Endodermal cell (in vitro differentiated cells): ENCODE measurements around the gene WTAP. TPM values are rescaled to one million over a fixed set of nuclear protein-coding genes. Genes with fewer than 3 reads are reported as not detected.

Experiments
- DNase-seq: peaks from one replicate; pipeline ENCODE4 v3.0.0-alpha.2; 2017
- H3K27ac ChIP-seq: 2 replicates; pipeline ENCODE4 v1.5.1; 2013; ENCODE audit warnings: mild to moderate bottlenecking, low read depth, low read length, moderate library complexity
- H3K27me3 ChIP-seq: 2 replicates; pipeline ENCODE4 v1.6.1; 2013; ENCODE audit warnings: mild to moderate bottlenecking, low read length, moderate library complexity; ENCODE audit not compliant: insufficient read depth, control insufficient read depth, poor library complexity, severe bottlenecking
- H3K36me3 ChIP-seq: 2 replicates; pipeline ENCODE4 v1.7.0; 2013; ENCODE audit warnings: mild to moderate bottlenecking, low read length, moderate library complexity; ENCODE audit not compliant: control insufficient read depth, insufficient read depth
- H3K4me1 ChIP-seq: one replicate; pipeline ENCODE4 v1.7.0; 2013; ENCODE audit warnings: low read length; ENCODE audit not compliant: control insufficient read depth, insufficient read depth
- H3K4me3 ChIP-seq: 2 replicates; pipeline ENCODE4 v1.5.1; 2013; ENCODE audit warnings: mild to moderate bottlenecking, low read length, moderate library complexity
- H3K9ac ChIP-seq: 2 replicates; pipeline ENCODE4 v1.6.1; 2013; ENCODE audit warnings: mild to moderate bottlenecking, low read length, moderate library complexity; ENCODE audit not compliant: poor library complexity, severe bottlenecking; ENCODE audit errors: extremely low read depth
- H3K9me3 ChIP-seq: 2 replicates; pipeline ENCODE4 v1.6.1; 2013; ENCODE audit warnings: mild to moderate bottlenecking, low read length, moderate library complexity; ENCODE audit not compliant: control insufficient read depth
- H3K27ac Mint-ChIP-seq: 2 replicates; pipeline ENCODE4 v1.8.0; 2020; ENCODE audit warnings: mixed read lengths
- H3K27me3 Mint-ChIP-seq: 2 replicates; pipeline ENCODE4 v1.8.0; 2021; ENCODE audit warnings: mild to moderate bottlenecking, mixed read lengths; ENCODE audit not compliant: insufficient read depth
- H3K36me3 Mint-ChIP-seq: 2 replicates; pipeline ENCODE4 v1.8.0; 2020; ENCODE audit warnings: low read depth, mixed read lengths
- H3K4me1 Mint-ChIP-seq: 2 replicates; pipeline ENCODE4 v1.8.0; 2020; ENCODE audit warnings: mixed read lengths
- H3K4me3 Mint-ChIP-seq: 2 replicates; pipeline ENCODE4 v1.8.0; 2020; ENCODE audit warnings: mild to moderate bottlenecking, moderate library complexity, mixed read lengths
- H3K9me3 Mint-ChIP-seq: 2 replicates; pipeline ENCODE4 v1.8.0; 2020; ENCODE audit warnings: mild to moderate bottlenecking, mixed read lengths
- WGBS, 2 experiments: methylation state at CpG; one replicate each; pipeline versions ENCODE4 v1.1.5 to v1.1.7; 2013; ENCODE audit warnings: missing lambda C conversion rate in 2 of 2, mixed read lengths in 1 of 2; ENCODE audit not compliant: insufficient coverage in 1 of 2, insufficient read length in 1 of 2; 5-methylcytosine and 5-hydroxymethylcytosine counted together
- long read RNA-seq, 4 experiments: library from polyadenylated mRNA in 2 of 4; library from RNA in 1 of 4; library from capped mRNA in 1 of 4; stranded (forward) in 3 of 4; unstranded in 1 of 4; transcript quantifications; one replicate each; pipeline ENCODE4 v2.0.0, GENCODE V29; 2020 to 2021; ENCODE audit warnings: inconsistent platforms in 1 of 4
- polyA plus RNA-seq, 2 experiments: library from polyadenylated mRNA; stranded (reverse); fragments of 50-300 nt; gene quantifications; one replicate each; pipeline ENCODE4 v1.2.3, GENCODE V29; 2013
- total RNA-seq, 2 donors: library from RNA; stranded (reverse); fragmentation: NEBNext Ultra II Directional in 1 of 2; extraction: Animal tissue kit (Norgen Biotek cat#: 25700) in 1 of 2; gene quantifications; 2 replicates in 1 of 2; 3 replicates in 1 of 2; pipeline ENCODE4 v1.2.1, GENCODE V29; 2021
- TF ChIP-seq, protein P1 (sequence below): fragments of 200-600 bp; sonication (generic); conservative IDR thresholded peaks from 2 replicates; pipeline ENCODE4 v1.5.0; 2021; ENCODE audit warnings: antibody characterized with exemption, mild to moderate bottlenecking

WTAP gene
- total RNA-seq: 100 to 1,000 TPM; 112 to 119 TPM
- 117 TPM for polyA plus RNA-seq (2013, experiment 1 of 2)
- polyA plus RNA-seq (2013, experiment 2 of 2): 110 TPM
- long read RNA-seq, experiment 1, transcript WTAP-201 (6 exons, 1,622 nt): major isoform, 9 of 40 reads
- long read RNA-seq, experiment 1, partial matches to known transcripts: 16 of 40 reads
- long read RNA-seq, experiment 1, other reads (novel, unspliced or antisense): 8 of 40 reads
- long read RNA-seq, experiment 2, transcript WTAP-201 (6 exons, 1,622 nt): major isoform, 36 of 85 reads
- long read RNA-seq, experiment 2, transcript WTAP-206 (8 exons, 2,109 nt): minor isoform, 23 of 85 reads
- long read RNA-seq, experiment 2, partial matches to known transcripts: 12 of 85 reads
- long read RNA-seq, experiment 2, other reads (novel, unspliced or antisense): 7 of 85 reads
- long read RNA-seq, experiment 3, transcript WTAP-202 (8 exons, 3,656 nt): major isoform, 69 of 215 reads
- long read RNA-seq, experiment 3, transcript WTAP-205 (7 exons, 1,623 nt): minor isoform, 12 of 215 reads
- long read RNA-seq, experiment 3, partial matches to known transcripts: 116 of 215 reads
- long read RNA-seq, experiment 3, other reads (novel, unspliced or antisense): 15 of 215 reads
- long read RNA-seq, experiment 4, transcript WTAP-205 (7 exons, 1,623 nt): major isoform, 5 of 30 reads
- long read RNA-seq, experiment 4, partial matches to known transcripts: 22 of 30 reads
- long read RNA-seq, experiment 4, other reads (novel, unspliced or antisense): 2 of 30 reads

DNA sequence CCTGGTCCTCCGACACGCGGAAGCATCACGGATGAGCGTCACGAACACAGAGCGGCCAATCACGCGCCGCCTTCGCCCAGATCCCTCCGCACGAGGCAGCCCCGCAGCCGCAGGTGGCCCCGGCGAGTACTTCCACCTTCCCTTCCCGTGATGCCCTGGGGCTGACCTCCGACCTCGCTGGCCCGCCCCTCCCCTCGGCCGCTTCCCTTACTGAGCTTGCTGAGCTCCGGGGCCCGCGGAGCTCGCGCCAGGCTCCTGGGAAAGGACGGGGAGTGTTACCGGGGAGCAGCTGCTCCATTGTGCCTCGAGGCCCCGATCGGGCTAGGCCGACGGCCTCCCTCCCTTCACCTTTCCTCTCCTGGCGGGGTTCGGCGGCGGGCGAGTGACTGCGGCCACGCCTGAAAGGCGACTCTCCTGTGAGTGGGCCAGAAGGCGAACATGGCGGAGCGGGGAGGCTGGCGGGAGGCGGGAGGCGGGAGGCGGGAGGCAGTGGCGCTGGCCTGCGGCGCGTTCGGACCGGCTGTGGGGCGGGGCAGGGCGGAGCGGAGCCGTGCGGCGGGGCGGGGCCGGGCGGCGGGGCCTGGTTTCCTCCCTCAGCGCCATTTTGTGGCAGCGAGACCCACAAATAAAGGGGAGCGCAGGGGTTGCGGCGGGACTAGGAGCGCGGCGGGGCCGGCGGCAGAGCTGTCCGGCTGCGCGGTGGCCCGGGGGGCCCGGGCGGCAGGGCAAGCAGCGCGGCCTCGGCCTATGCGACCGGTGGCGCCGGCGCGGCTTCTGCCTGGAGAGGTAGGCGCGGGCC is at the start of gene WTAP:
Gene WTAP (plus strand): TSS at position 589 of the 799 bp plus-strand sequence. CDS start 8,760 bp downstream, outside the sequence.
- Histone ChIP-seq H3K27me3 (no peaks in the 10 kb centered on the region), H3K36me3 (peaks cover 39% of the 10 kb centered on the region), H3K9me3 (peaks cover 24% of the 10 kb centered on the region), H3K4me3 (peak within 1 kb of the TSS; percentile 98), H3K9ac (peak within 1 kb of the TSS; percentile 95), H3K4me1 (no peaks in the 10 kb centered on the region), H3K27ac (peak within 1 kb of the TSS; percentile 100)
- H3K4me1 Mint-ChIP-seq: peaks cover 14% of the 10 kb centered on the region
- 0 to 3% methylated on average over 7 to 93 of the region's 93 CpGs for WGBS, 2 experiments
- H3K27me3 Mint-ChIP-seq: no peaks in the 10 kb centered on the region
- TF ChIP-seq, protein P1, sequence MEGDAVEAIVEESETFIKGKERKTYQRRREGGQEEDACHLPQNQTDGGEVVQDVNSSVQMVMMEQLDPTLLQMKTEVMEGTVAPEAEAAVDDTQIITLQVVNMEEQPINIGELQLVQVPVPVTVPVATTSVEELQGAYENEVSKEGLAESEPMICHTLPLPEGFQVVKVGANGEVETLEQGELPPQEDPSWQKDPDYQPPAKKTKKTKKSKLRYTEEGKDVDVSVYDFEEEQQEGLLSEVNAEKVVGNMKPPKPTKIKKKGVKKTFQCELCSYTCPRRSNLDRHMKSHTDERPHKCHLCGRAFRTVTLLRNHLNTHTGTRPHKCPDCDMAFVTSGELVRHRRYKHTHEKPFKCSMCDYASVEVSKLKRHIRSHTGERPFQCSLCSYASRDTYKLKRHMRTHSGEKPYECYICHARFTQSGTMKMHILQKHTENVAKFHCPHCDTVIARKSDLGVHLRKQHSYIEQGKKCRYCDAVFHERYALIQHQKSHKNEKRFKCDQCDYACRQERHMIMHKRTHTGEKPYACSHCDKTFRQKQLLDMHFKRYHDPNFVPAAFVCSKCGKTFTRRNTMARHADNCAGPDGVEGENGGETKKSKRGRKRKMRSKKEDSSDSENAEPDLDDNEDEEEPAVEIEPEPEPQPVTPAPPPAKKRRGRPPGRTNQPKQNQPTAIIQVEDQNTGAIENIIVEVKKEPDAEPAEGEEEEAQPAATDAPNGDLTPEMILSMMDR: no peak
- peak within 1 kb of the TSS; percentile 99 for H3K27ac Mint-ChIP-seq
- H3K9me3 Mint-ChIP-seq: peaks cover 13% of the 10 kb centered on the region
- H3K4me3 Mint-ChIP-seq: peak within 1 kb of the TSS; percentile 92
- peak; percentile 99 for DNase-seq
- peaks cover 33% of the 10 kb centered on the region for H3K36me3 Mint-ChIP-seq

DNA sequence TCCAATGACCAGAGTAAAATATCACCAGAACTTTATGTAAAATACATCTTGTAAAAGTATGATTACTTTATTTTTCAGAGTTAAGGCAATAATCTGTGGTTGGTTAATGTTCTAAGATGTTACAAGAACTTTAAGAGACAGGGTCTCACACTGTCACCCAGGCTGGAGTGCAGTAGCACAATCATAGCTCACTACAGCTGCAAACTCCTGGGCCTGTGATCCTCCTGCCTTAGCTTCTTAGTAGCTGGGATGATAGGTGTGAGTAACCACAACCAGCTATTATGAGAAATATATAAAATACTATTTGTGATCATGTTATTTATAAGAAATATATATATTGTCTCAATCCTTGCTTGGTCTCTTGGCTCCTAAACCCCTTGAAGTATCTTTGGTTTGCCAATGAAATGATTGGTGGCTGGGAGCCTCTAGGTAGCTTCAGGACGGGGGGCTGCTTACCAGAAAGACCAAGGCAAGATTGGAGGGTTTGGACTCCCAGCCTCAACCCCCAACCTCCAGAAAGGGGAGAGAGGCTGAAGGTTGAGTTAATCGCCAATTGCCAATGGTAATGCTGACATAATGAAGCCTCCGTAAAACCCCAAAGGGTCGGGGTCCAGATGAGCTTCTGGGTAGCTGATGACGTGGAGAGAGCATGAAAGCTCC is 49.7 kb upstream of the WTAP start:
- no peak for DNase-seq
- Histone ChIP-seq H3K4me3 (no peak overlapping the region), H3K27me3 (no peaks in the 10 kb centered on the region), H3K4me1 (no peaks in the 10 kb centered on the region), H3K36me3 (peaks cover 28% of the 10 kb centered on the region), H3K9ac (no peak overlapping the region), H3K27ac (no peak overlapping the region), H3K9me3 (no peaks in the 10 kb centered on the region)
- 93% methylated on average over 3 to 5 of the region's 5 CpGs for WGBS, 2 experiments
- peaks cover 5% of the 10 kb centered on the region for H3K4me1 Mint-ChIP-seq
- H3K4me3 Mint-ChIP-seq: no peak overlapping the region
- H3K27me3 Mint-ChIP-seq: no peaks in the 10 kb centered on the region
- H3K36me3 Mint-ChIP-seq: peaks cover 24% of the 10 kb centered on the region
- TF ChIP-seq, protein P1: no peak
- peaks cover 10% of the 10 kb centered on the region for H3K9me3 Mint-ChIP-seq
- no peak overlapping the region for H3K27ac Mint-ChIP-seq

DNA sequence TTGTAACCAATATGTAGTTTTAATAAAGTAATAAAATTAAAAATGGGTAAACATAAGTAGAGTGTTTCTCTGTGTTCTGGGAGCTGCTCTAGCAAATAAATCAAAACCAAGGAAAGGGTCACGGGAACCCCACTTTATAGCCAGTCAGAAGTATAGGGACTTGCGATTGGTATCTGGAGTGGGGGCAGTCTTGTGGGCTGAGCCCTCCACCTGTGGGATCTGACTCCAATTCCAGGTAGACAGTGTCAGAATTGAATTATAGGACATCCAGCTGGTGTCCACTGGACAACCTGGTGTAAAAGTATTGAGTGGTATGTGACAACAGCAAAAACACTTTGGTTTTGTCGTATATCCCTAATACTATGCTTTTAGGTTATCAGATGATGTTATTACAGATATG is 48.7 kb upstream of the WTAP start:
- Mint-ChIP-seq H3K4me3 (no peak overlapping the region), H3K27me3 (no peaks in the 10 kb centered on the region), H3K36me3 (peaks cover 26% of the 10 kb centered on the region), H3K27ac (no peak overlapping the region), H3K9me3 (peaks cover 9% of the 10 kb centered on the region), H3K4me1 (peaks cover 5% of the 10 kb centered on the region)
- WGBS, 2 experiments: 95 to 100% methylated on average over 1 to 3 of the region's 3 CpGs
- Histone ChIP-seq H3K36me3 (peaks cover 33% of the 10 kb centered on the region), H3K9ac (no peak overlapping the region), H3K27me3 (no peaks in the 10 kb centered on the region), H3K27ac (no peak overlapping the region), H3K9me3 (no peaks in the 10 kb centered on the region), H3K4me3 (no peak overlapping the region), H3K4me1 (no peaks in the 10 kb centered on the region)
- DNase-seq: no peak
- TF ChIP-seq, protein P1: no peak
